DMS53 (cell line): ENCODE measurements around the gene CECR2.

Experiments used
- DNase-seq: peaks from one replicate; lab custom pipeline; 2025; lab: John Stamatoyannopoulos, UW

The CECR2 gene

DNA sequence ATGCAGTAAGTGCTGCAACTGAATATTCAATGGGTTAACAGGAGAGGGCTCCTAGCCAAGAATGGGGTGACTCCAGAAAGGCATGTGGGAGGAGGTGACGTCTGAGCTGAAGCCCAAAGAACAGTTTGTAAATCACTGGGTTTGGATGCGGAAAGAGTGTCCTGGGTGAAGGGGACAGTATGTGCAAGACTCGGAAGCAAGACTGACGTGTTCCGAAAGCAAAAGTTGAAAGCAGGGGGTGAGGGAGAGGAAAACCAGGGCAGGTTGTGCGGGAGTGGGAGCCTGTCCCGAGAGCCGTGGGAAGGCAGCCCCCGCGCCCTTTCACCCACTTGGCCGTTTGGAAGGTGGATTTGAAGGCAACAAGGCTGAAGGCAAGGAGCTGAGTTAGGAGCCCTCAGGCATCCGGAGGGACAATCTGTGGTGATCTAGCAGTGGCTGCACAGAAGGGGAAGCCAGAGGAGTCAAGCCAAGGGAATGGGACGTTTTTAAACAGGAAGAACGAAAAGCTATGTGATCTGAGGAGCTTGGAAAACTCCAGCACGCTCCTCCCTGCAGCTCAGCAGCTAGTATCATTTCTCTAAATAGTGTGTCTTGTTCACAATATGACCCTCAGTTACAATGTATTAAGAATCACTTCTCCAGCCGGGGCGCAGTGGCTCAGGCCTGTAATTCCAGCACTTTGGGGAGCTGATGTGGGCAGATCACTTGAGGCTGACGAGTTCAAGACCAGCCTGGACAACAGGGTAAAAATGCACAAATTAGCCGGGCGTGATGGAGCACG is 201.8 kb downstream of the CECR2 start:
- DNase-seq: no peak

DNA sequence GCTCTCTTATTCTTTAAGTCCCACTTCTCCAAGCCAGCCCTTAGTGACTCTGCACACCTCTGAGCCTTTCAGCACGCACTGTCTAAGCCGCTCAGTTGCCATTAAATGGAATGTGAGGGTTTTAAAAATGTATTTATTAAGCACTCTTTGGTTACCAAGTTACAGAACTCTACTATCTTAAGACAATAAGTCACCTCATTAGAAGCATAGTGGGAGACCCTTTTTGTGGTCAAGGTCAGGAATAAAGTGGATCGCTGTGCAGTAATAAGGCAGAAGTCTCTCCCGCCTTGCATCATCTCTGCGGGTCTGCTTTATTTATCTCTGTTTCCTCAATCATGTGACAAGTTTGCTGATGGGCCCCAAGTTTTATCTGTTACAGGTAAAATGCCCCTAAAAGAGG is 205.9 kb downstream of the CECR2 start:
- no peak for DNase-seq

DNA sequence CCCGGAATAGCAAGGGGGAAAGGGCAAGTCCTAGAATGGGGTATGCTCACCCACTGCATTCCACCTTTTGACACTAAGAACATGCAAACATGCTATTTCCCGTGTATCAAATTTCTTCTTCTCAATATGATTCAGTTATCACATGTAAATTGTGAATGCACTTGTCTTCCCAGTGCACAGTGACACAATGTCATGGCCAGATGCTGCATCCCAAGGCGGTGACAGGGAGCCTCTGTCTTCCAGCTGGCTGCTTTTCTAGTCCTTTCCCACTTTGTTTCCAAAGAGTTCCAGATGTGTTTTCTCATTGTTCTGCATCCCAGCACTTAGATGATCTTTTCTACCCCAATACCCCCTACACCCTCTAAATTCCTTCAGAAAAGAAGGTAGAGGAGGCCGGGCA is 206.4 kb downstream of the CECR2 start:
- no peak for DNase-seq

DNA sequence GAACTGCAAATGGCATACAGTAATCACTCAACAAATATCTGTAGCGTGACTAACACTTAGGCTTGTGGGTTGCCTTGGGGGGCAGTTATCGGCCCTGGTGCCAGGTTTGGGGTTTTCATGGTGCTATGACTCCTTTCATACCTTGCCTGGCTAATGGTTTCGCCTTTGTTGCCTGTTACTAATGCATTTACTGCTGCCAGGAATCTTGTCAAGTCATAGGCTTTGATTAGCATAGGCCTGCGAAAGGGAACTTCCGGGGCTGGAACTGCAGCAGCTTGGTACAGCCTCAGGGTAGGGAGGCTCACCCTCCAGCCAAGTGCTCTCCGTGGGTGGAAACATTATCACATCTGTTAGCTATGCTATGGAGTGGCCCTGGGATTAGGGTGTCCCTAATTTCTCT is 207.2 kb downstream of the CECR2 start:
- no peak for DNase-seq

DNA sequence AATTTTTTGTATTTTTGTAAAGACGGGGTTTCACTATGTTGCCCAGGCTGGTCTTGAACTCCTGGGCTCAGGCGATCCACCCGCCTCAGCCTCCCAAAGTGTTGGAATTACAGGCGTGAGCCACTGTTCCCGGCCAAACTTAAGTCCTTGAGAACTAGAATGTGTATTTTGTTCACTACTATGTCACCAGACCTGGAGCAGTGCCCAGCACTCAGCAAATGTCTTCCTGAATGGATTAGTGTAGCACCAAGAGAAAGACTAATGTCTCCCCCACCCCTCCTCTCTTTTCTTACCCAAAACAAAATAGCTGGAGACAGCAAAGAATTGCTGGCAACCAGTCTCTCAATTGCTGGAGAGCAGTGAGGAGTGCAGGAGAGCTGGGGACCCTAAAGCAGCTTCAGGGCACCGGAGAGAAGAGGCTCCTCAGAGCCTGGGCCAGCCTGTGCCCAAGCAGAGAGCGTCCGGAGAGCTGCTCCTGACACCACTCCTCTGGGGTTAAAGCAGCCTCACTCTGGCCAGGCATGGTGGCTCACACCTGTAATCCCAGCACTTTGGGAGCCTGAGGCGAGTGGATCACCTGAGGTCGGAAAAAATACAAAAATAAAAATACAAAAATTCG is 209.0 kb downstream of the CECR2 start:
- no peak for DNase-seq

DNA sequence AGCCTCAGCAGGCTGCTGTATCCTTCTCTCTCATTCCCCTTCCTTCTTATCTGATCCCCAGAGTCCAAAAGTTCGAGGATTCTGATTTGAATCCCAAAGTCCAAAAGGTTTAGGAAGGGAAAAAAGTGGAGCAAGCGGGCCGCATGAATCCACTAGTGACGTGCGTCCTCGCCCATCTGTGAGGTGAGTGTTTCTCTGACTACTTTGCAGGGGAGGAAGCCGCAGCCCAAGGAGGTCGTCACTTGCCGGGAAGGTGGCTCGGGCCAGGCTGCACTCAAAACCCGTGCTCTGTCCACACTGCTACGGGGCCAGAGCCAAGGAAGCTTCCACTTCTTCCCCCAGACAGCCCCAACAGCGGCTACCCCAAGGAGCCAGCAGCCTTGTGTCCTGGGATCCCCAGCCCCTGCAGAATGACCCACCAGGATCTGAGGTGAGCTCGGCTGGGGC is 210.3 kb downstream of the CECR2 start:
- no peak for DNase-seq

DNA sequence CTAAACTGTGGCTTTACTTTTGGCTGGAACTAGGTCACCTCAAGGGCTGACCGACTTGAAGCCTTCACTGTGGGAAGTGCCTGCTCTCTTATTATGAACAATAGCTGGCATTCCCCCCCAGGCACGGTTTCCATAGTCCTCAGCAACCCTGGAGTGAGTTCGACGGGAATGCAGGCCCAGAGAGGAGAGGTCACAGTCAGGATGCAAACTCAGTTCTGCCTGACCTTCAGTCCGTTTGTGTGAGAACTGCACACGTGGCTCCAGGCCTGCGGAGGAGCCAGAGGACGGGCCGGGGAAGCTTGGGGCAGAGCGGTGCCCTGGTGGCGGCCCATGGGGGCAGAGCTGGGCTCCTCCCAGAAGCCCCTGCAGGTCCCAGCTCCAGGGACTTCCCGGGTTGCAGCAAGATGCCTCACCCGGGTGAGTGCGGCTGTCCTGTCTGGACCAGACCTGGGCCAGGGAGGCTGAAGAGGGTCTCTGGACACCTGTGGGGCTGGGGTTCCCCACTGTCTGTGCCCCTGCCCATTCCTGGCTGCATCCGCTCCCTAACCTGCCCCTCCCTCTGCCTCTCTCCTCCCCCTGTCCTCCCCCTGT is 211.3 kb downstream of the CECR2 start:
- no peak for DNase-seq

DNA sequence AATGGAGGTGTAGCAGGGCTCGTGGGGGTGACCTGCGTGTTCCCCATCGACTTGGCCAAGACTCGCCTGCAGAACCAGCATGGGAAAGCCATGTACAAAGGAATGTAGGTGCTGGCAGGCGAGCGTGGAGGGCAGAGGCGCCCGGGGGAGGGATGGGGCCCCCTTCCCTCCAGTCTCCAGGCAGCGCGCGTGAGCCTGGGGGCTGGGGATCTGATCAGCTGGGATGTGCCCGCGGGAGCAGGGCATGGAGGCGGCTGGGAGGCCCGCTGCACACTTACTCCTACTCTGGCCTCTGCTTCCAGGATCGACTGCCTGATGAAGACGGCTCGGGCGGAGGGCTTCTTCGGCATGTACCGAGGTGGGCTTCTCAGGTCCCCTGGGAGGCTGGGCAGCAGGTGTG is 211.8 kb downstream of the CECR2 start:
- DNase-seq: no peak

DNA sequence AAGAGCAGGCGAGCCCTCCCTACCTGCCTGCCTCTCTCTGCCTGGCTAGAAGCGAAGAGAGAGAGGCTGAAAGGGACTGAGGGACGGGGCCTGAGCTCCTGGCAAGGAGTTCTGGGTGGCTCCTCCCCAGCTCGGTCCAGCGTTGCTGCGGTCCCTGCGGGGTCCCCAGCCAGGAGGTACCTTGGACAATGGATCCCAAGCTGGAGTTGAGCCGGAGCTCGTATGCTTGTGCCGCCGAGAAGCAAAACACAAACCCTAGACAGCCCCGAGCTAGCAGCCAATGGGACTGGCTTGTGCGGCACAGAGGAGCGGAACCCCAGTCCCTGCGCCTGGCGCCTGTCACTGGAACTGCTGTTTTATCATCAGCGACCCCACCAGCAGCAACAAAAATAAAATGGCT is 212.4 kb downstream of the CECR2 start:
- DNase-seq: no peak

DNA sequence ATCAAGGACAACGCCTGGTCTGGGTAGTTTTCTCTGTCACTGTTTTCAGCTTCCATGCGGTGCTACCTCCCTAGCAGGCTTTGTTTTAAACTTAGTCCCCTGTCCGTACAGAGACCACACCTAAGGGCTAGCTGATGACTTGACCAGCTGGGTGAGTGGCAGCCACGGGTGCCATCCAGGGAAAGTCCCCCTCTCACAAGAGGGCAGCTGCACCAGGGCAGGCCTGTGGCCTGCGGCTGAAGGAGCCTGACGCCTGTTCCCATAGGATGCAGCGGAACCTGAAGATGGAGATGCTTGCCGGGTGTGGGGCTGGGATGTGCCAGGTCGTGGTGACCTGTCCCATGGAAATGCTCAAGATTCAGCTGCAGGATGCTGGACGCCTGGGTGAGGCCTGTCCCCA is 213.9 kb downstream of the CECR2 start:
- no peak for DNase-seq

DNA sequence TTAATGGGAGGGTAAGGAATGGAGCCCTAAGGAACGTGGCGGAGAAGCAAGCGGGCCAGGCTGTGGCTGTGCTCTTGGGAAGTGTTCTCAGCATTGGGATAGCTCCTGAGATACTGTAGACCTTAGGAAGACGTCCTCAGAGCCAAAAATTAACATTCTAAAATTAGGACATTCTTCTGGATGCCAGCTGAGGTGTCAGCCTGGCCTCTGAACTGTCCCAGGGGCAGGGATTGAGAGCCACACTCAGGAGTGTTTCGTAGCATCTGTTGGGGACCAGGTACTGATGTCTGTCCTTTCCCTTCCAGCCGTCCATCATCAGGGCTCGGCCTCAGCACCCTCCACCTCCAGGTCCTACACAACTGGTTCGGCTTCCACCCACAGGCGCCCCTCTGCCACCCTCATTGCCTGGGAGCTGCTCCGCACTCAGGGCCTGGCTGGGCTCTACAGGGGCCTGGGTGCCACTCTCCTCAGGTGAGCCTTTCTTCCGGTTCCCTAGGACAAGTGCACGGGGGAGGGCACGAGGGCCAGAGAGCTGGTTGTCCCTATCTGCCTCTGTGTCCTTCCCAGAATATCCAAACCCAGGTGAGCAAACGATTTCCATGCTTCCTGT is 217.7 kb downstream of the CECR2 start:
- peak; percentile 39 for DNase-seq

DNA sequence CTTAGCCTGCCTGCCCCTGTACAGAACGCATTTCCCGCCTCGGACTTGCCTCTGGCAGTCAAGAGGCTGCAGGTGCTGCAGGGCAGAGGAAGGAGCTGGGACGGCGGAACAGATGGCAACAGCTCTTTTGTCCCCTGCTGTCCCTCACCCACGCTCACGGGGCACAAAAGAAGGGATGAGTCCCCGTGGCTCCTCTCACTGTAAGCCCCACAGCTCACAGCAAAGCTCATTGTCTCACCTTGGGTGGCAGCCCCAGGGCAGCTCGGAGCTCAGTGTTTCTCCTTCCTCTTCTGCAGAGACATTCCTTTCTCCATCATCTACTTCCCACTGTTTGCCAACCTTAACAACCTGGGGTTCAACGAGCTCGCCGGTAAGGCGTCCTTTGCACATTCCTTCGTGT is 218.4 kb downstream of the CECR2 start:
- peak; percentile 56 for DNase-seq

DNA sequence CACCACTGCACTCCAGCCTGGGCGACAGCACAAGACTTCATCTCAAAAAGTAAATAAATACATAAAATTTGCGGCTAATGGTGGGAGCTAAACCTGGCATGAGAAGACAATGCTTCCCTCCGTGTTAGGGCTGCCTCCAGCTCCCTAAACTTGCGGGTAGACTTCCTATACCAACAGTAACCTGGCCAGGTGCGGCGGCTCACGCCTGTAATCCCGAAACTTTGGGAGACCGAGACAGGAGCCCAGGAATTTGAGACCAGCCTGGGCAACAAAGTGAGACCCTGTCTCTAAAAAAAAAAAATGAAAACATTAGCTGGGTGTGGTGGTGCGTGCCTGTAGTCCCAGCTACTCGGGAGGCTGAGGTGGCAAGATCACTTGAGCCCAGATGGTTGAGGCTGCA is 219.3 kb downstream of the CECR2 start:
- DNase-seq: no peak

DNA sequence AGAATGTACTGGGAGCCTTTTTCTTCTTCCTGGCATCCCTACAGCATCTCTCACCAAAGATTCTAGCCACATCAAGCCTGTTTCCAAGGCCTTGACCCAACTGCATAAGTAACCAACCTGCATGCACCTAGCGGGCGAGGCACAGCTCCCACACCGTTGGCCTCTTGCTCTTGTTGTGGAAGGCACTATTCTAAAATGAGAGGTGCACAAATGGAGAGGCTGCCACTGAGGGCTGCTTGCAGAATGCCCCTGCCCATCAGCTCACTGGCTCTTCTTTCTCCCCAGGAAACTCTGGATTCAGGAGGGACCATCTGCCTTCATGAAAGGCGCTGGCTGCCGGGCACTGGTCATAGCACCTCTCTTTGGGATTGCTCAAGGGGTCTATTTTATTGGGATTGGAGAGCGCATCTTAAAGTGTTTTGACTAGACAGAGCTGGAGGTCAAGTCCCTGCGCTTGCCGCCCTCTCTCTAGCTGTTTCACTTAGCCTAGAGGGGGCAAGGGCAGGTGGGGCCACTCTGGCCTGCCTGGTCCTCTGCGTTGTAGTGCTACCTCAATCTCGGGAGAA is 220.6 kb downstream of the CECR2 start:
- DNase-seq: no peak

DNA sequence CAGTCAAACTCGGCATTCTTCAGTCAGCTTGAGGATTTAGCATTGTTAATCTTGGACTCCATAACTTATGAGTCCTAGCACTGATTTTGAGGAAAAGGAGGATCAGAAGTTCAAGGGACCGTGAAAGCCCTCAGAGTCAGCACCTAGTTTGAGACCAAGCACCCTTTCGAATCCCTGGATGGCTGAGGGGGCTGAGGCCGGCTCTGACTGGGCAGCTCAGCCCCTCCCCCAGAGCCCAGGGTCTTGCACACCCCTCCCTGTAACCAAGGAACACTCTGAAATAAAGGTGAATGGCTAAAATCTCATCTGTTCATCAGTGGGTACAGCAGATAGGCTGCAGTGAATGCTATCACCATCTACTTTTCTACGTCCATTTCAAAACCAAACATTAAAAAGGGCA is 221.3 kb downstream of the CECR2 start:
- DNase-seq: no peak

DNA sequence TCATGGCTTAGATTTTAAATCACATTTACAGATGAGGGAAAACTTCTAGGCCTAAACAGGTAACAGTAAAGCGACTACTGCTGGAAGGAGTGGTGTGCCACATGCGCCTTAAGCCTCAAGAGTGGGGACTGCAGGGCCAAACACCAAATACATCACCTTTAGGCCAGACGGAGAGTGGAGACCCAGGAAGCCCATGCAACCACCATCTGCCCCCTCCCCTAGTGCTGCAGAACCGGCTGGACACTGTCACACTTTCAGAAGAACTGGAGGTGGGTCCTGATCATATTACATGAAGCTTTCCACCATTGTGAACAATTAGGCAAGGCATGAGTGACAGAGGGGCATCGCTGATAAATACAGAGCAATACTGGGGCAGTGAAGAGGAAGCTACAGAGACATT is 222.9 kb downstream of the CECR2 start:
- no peak for DNase-seq

DNA sequence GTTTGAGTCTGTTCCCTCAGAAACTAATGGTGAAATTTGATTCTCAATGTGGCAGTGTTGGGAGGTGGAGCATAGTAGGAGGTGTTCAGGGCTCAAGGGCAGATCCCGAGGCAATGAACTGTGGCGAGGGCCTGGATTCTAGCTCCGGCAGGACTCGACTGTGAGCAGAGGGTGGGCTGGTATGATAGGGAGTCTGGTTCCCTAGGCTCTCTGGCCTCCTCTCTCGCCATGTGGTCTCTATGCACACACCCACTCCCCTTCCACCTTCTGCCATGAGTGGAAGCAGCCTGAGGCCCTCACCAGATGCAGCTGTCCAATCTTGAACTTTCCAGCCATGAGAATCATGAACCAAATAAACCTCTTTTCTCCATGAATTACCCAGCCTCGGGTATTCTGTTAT is 227.0 kb downstream of the CECR2 start:
- no peak for DNase-seq

DNA sequence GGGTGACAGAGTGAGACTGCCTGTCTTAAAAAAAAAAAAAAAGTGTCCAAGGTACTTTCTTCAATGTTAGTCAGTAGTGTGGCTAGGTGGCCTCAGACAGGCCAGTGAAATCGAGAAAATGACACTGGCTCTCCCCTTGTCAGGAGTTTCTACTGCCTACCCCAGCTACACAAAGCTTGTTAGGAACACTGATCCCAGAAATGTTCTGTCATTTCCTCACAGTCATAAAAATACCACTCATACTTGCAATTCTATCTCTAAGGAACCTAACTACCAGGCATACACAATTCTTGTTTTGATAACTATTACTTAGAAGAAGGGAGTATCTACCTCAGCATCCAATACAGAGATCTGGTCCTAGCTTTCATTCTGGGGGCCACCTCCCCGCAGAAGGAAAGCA is 228.0 kb downstream of the CECR2 start:
- no peak for DNase-seq

DNA sequence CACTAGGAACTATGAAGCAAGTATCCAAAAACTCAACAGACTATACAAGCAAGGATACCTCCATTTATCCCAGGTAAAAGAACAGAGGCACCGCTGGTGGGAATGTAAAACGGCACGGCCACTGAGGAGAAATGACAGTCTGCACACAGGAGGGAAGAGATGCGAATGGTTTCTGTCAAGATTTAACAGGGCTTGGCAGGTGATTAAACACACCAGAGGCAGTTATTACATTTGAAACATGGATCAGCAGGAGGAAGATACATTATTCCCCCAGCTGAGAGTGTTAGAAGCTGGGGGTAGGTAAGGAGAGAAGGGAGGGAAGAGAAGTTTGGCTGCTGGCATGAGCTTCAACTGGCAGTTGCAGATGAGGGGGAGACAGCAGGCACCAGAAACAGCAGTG is 229.1 kb downstream of the CECR2 start:
- no peak for DNase-seq

DNA sequence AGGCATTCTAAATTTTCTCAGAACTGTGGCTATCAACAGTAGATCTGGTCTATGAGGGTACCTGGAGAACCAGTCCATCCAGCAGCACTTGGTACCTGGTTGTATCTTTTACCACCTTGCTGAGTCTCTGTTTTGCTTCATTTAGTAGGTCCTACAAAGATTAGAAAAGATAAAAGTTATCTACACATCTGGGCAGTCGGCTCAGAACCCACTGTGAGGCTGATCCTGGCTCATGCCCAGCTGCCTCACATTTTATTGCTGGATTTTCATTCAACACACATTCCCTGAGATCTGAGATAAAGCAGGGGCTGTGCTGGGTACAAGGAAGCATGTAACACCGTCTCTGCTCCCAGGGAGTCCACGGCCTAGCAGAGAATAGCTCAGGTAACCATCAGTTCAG is 231.8 kb downstream of the CECR2 start:
- no peak for DNase-seq

DNA sequence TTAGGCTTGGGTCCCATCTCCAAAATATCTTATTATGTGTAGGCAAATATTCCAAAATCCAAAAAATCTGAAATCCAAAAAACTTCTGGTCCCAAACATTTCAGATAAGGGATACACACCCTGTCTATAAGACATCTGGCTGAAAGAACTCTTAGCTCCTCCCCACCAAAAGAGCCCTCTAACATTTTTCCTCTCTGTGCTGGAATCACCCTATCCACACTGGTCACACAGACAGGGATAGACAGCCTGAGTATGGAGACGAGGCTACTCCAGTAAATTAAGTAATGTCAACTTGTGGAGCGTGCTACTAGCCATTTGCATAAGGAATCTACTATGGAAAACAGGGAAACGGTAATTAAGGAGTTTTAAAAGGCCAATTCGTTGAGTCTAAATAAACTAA is 234.4 kb downstream of the CECR2 start:
- DNase-seq: no peak

DNA sequence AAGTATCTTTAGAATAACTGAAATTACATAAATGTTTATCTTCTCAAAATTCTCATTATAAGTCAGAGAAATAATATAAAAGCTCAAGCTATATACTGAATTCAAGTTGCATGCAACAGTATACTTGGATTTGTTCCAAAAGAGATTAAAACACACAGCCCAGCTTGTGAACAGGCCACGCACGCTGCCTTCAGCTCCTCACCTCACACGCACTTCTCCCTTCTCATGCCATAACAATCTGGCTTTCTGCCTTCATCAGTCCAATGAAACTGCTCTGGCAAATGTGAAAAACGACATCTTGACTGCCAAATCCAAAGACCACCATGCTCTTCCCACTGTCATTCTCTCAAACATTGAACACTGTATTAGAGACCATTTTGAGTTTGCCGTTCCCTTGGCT is 237.2 kb downstream of the CECR2 start:
- DNase-seq: no peak
